SK-N-SH (cell line): ENCODE measurements around the gene LRFN4. TPM values are rescaled to one million over a fixed set of nuclear protein-coding genes. Genes with fewer than 3 reads are reported as not detected.

Source experiments
- CTCF ChIA-PET: fragments of 300-600, 350-600 bp; formaldehyde crosslinking; extraction: SDS; loops from one replicate; lab custom pipeline; 2021; lab: Yijun Ruan, JAX
- POLR2A ChIA-PET: fragments of 350-600 bp; sonication (Branson Sonifier 250); formaldehyde crosslinking; extraction: SDS; loops from one replicate; lab custom pipeline; 2020; ENCODE audit warnings: antibody characterized with exemption, inconsistent platforms; lab: Yijun Ruan, JAX
- DNase-seq: peaks from one replicate; pipeline ENCODE4 v3.0.0; 2012
- H2AFZ ChIP-seq: fragments of 200-600 bp; sonication (generic); 2 replicates; pipeline ENCODE4 v1.8.1; 2016; ENCODE audit warnings: antibody characterized with exemption, mild to moderate bottlenecking, low read depth
- H3F3A ChIP-seq: fragments of 200-600 bp; sonication (generic); replicated peaks from 2 replicates; pipeline ENCODE3; 2016; ENCODE audit warnings: antibody characterized with exemption, mild to moderate bottlenecking; ENCODE audit not compliant: insufficient read depth
- H3K27ac ChIP-seq, 2 experiments: fragments of 200-500 bp in 1 of 2; fragments of 200-600 bp in 1 of 2; sonication (Bioruptor generic) in 1 of 2; sonication (generic), shearing (Covaris generic) in 1 of 2; 2 replicates each; pipeline versions ENCODE4 v1.5.1 to v1.6.1; 2014 to 2016; ENCODE audit warnings: low read depth in 2 of 2, inconsistent platforms in 1 of 2, low read length in 1 of 2, mild to moderate bottlenecking in 1 of 2, mixed read lengths in 1 of 2
- H3K27me3 ChIP-seq: fragments of 200-600 bp; sonication (generic), shearing (Covaris generic); 2 replicates; pipeline ENCODE4 v1.6.1; 2016; ENCODE audit warnings: mixed run types; ENCODE audit not compliant: insufficient read depth
- H3K36me3 ChIP-seq, 2 experiments: fragments of 200-500 bp in 1 of 2; fragments of 200-600 bp in 1 of 2; sonication (Bioruptor generic) in 1 of 2; sonication (generic) in 1 of 2; replicated peaks in 1 of 2; 2 replicates each; pipeline versions ENCODE3 to v1.5.1; 2014 to 2016; ENCODE audit warnings: low read length in 1 of 2, mild to moderate bottlenecking in 1 of 2; ENCODE audit not compliant: insufficient read depth in 2 of 2, control insufficient read depth in 1 of 2
- H3K4me1 ChIP-seq, 2 experiments: fragments of 200-500 bp in 1 of 2; fragments of 200-600 bp in 1 of 2; sonication (Bioruptor generic) in 1 of 2; sonication (generic), shearing (Covaris generic) in 1 of 2; 2 replicates each; pipeline versions ENCODE4 v1.5.1 to v1.6.1; 2014 to 2016; ENCODE audit warnings: low read depth in 1 of 2, low read length in 1 of 2, mixed run types in 1 of 2; ENCODE audit not compliant: insufficient read depth in 2 of 2, control insufficient read depth in 1 of 2
- H3K4me2 ChIP-seq: fragments of 200-600 bp; sonication (generic), shearing (Covaris generic); 2 replicates; pipeline ENCODE4 v1.6.1; 2017; ENCODE audit warnings: mixed run types
- H3K4me3 ChIP-seq, 2 experiments: fragments of 200-500 bp in 1 of 2; fragments of 200-600 bp in 1 of 2; sonication (Bioruptor generic) in 1 of 2; sonication (generic), shearing (Covaris generic) in 1 of 2; 2 replicates each; pipeline versions ENCODE4 v1.5.1 to v1.8.1; 2014 to 2016; ENCODE audit warnings: low read depth in 2 of 2, inconsistent platforms in 1 of 2, low read length in 1 of 2, mild to moderate bottlenecking in 1 of 2, mixed read lengths in 1 of 2, moderate library complexity in 1 of 2
- H3K79me2 ChIP-seq: fragments of 200-600 bp; sonication (generic); 2 replicates; pipeline ENCODE4 v1.8.1; 2017; ENCODE audit warnings: mild to moderate bottlenecking; ENCODE audit not compliant: insufficient read depth
- H3K9ac ChIP-seq: fragments of 200-600 bp; sonication (generic); 2 replicates; pipeline ENCODE4 v1.6.1; 2017; ENCODE audit warnings: mixed run types
- H3K9me2 ChIP-seq: fragments of 200-600 bp; sonication (generic); 2 replicates; pipeline ENCODE4 v1.6.1; 2017; ENCODE audit warnings: mixed run types
- H3K9me3 ChIP-seq: fragments of 200-600 bp; sonication (generic); 2 replicates; pipeline ENCODE4 v1.6.1; 2017; ENCODE audit warnings: mixed run types, mild to moderate bottlenecking, moderate library complexity
- H4K20me1 ChIP-seq: fragments of 200-600 bp; sonication (generic); 2 replicates; pipeline ENCODE4 v1.6.1; 2017; ENCODE audit warnings: mild to moderate bottlenecking, mixed run types; ENCODE audit not compliant: insufficient read depth
- CHD2 ChIP-seq: fragments of 150-350 bp; IDR thresholded peaks from 2 replicates; pipeline ENCODE4 v1.6.1; 2018; ENCODE audit warnings: low read length; ENCODE audit not compliant: partially characterized antibody
- ELF1 ChIP-seq: IDR thresholded peaks from 2 replicates; pipeline ENCODE4 v1.4.0; 2012
- GABPA ChIP-seq: IDR thresholded peaks from 2 replicates; pipeline ENCODE4 v1.4.0; 2012; ENCODE audit warnings: low read depth, mild to moderate bottlenecking
- GATA2 ChIP-seq: sonication (generic); formaldehyde crosslinking; IDR thresholded peaks from 2 replicates; pipeline ENCODE4 v1.5.0; 2020; ENCODE audit warnings: mild to moderate bottlenecking, missing genetic modification reagents
- MEF2A ChIP-seq: IDR thresholded peaks from 2 replicates; pipeline ENCODE4 v1.4.0; 2012; ENCODE audit warnings: low read depth, borderline replicate concordance
- MXI1 ChIP-seq: IDR thresholded peaks from 2 replicates; pipeline ENCODE4 v1.6.1; 2012; ENCODE audit warnings: mild to moderate bottlenecking, low read depth, low read length, improper control_type of control experiment
- NRF1 ChIP-seq: IDR thresholded peaks from 2 replicates; pipeline ENCODE4 v1.6.1; 2012; ENCODE audit warnings: low read depth, mild to moderate bottlenecking, low read length
- POLR2AphosphoS5 ChIP-seq: IDR thresholded peaks from 2 replicates; pipeline ENCODE4 v1.6.1; 2012; ENCODE audit warnings: low read depth, low read length
- SMC3 ChIP-seq: IDR thresholded peaks from 2 replicates; pipeline ENCODE4 v1.6.1; 2012; ENCODE audit warnings: low read depth, low read length, improper control_type of control experiment
- TAF1 ChIP-seq: IDR thresholded peaks from 2 replicates; pipeline ENCODE4 v1.6.1; 2012; ENCODE audit warnings: low read depth, mild to moderate bottlenecking, low read length, moderate library complexity, borderline replicate concordance
- TCF12 ChIP-seq: IDR thresholded peaks from 2 replicates; pipeline ENCODE4 v1.4.0; 2012
- YY1 ChIP-seq: IDR thresholded peaks from 2 replicates; pipeline ENCODE4 v1.4.0; 2012; ENCODE audit warnings: low read depth, mild to moderate bottlenecking
- WGBS: methylation state at CpG from one replicate; pipeline ENCODE4 v1.1.6; 2017; ENCODE audit warnings: low lambda C conversion rate; 5-methylcytosine and 5-hydroxymethylcytosine counted together
- polyA plus RNA-seq, 3 experiments: library from polyadenylated mRNA; depleted of rRNA; stranded (reverse); fragments of >200 nt; gene quantifications; 2 replicates each; pipeline ENCODE4 v1.2.3, GENCODE V29; 2012
- TF ChIP-seq, protein P1 (sequence below): IDR thresholded peaks from 2 replicates; pipeline ENCODE4 v1.4.0; 2012; ENCODE audit warnings: low read depth
- TF ChIP-seq, protein P2 (sequence below): IDR thresholded peaks from 2 replicates; pipeline ENCODE4; 2012
- TF ChIP-seq, protein P3 (sequence below): IDR thresholded peaks from 2 replicates; pipeline ENCODE4 v1.6.1; 2012; ENCODE audit warnings: mild to moderate bottlenecking, low read depth, low read length, moderate library complexity

LRFN4 gene
- polyA plus RNA-seq, 1 of the 3 experiments (the other 2 are of a cell fraction): 15.9 TPM

DNA sequence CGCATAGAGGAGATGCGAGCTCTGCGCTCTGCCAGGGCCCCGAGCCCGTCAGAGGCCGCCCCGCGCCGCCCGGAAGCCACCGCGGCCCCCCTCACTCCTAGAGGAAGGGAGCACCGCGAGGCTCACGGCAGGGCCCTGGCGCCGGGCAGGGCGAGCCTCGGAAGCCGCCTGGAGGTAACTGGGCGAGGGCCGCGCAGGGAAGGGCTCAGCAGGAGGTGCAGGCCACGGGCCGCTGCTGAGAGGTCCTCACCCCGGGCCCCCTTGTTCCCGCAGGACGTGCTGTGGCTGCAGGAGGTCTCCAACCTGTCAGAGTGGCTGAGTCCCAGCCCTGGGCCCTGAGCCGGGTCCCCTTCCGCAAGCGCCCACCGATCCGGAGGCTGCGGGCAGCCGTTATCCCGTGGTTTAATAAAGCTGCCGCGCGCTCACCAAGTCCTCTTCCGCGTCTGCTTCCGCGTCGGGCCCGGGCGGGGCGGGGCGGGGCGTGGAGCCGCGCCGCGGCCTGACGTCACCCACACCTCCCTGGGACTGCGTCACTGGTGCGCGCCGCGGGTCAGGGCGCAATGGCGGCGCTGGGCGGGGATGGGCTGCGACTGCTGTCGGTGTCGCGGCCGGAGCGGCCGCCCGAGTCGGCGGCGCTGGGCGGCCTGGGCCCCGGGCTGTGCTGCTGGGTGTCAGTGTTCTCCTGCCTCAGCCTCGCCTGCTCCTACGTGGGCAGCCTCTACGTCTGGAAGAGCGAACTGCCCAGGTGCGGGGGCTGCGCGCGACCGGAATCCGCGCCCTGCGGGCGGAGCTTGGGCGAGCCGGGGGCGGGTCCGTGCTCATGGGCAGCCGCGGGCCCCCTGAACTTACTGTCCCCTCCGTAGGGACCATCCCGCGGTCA, 13.7 kb upstream of the LRFN4 start, which contains the start of gene RCE1:
Gene RCE1, plus strand, starts transcription at position 546 of the 880 bp plus-strand sequence. Its CDS starts 15 bp downstream, at position 561.
- 0% methylated on average over 5 of the region's 98 CpGs for WGBS
- peak within 1 kb of the TSS; percentile 92 for H3K4me2 ChIP-seq
- H3K4me3 ChIP-seq: peak within 1 kb of the TSS; percentile 88 to 91
- H3K36me3 ChIP-seq: peaks cover 6 to 35% of the 10 kb centered on the region in 2 experiments
- H3K27me3 ChIP-seq: no peaks in the 10 kb centered on the region
- peak within 1 kb of the TSS; percentile 99 for H3K9ac ChIP-seq
- no peaks in the 10 kb centered on the region for H3K9me2 ChIP-seq
- H4K20me1 ChIP-seq: no peaks in the 10 kb centered on the region
- no peaks in the 10 kb centered on the region for H3K9me3 ChIP-seq
- peak within 1 kb of the TSS; percentile 85 to 90 for H3K27ac ChIP-seq
- ChIA-PET CTCF (interaction anchor here (0.6 to 4.6 kb wide), 10 partner anchors 9 to 434 kb away, joined by 3 to 46 read pairs (median 4); partner anchors contain the start of genes C11orf86 and RBM4B), POLR2A (interaction anchor here (0.6 to 2.0 kb wide), 10 partner anchors 10 to 363 kb away, joined by 3 to 14 read pairs (median 4); partner anchors contain the start of genes DPP3 and RBM14)
- peak within 1 kb of the TSS; percentile 87 for H2AFZ ChIP-seq
- TF ChIP-seq YY1 (peak; percentile 92), MXI1 (peak; percentile 64; the same call in 1 of the 2 replicates), CHD2 (peak; percentile 74), GABPA (peak; percentile 31; the same call in 1 of the 2 replicates), GATA2 (CRISPR knock-in tag) (no peak), NRF1 (0 out of 2 replicates have a peak, but pooled peaks have one; percentile 19), ELF1 (peak; percentile 88), TAF1 (peak; percentile 95), MEF2A (no peak; the same call in 1 of the 2 replicates), TCF12 (no peak; the same call in 1 of the 2 replicates), POLR2AphosphoS5 (peak; percentile 90), SMC3 (peak; percentile 1; the same call in 1 of the 2 replicates)
- TF ChIP-seq, protein P1, sequence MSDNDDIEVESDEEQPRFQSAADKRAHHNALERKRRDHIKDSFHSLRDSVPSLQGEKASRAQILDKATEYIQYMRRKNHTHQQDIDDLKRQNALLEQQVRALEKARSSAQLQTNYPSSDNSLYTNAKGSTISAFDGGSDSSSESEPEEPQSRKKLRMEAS: peak; percentile 22; the same call in 1 of the 2 replicates
- TF ChIP-seq, protein P2, sequence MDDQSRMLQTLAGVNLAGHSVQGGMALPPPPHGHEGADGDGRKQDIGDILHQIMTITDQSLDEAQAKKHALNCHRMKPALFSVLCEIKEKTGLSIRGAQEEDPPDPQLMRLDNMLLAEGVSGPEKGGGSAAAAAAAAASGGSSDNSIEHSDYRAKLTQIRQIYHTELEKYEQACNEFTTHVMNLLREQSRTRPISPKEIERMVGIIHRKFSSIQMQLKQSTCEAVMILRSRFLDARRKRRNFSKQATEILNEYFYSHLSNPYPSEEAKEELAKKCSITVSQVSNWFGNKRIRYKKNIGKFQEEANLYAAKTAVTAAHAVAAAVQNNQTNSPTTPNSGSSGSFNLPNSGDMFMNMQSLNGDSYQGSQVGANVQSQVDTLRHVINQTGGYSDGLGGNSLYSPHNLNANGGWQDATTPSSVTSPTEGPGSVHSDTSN: peak; percentile 7; the same call in 1 of the 2 replicates
- TF ChIP-seq, protein P3, sequence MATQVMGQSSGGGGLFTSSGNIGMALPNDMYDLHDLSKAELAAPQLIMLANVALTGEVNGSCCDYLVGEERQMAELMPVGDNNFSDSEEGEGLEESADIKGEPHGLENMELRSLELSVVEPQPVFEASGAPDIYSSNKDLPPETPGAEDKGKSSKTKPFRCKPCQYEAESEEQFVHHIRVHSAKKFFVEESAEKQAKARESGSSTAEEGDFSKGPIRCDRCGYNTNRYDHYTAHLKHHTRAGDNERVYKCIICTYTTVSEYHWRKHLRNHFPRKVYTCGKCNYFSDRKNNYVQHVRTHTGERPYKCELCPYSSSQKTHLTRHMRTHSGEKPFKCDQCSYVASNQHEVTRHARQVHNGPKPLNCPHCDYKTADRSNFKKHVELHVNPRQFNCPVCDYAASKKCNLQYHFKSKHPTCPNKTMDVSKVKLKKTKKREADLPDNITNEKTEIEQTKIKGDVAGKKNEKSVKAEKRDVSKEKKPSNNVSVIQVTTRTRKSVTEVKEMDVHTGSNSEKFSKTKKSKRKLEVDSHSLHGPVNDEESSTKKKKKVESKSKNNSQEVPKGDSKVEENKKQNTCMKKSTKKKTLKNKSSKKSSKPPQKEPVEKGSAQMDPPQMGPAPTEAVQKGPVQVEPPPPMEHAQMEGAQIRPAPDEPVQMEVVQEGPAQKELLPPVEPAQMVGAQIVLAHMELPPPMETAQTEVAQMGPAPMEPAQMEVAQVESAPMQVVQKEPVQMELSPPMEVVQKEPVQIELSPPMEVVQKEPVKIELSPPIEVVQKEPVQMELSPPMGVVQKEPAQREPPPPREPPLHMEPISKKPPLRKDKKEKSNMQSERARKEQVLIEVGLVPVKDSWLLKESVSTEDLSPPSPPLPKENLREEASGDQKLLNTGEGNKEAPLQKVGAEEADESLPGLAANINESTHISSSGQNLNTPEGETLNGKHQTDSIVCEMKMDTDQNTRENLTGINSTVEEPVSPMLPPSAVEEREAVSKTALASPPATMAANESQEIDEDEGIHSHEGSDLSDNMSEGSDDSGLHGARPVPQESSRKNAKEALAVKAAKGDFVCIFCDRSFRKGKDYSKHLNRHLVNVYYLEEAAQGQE: peak; percentile 37; the same call in 1 of the 2 replicates
- peaks cover 13 to 24% of the 10 kb centered on the region in 2 experiments; a peak in 3 of 4 replicates for H3K4me1 ChIP-seq
- peaks cover 58% of the 10 kb centered on the region for H3K79me2 ChIP-seq
- peaks cover 4% of the 10 kb centered on the region for H3F3A ChIP-seq
- peak; percentile 99 for DNase-seq
